PC-3 (cell line): ENCODE results near the gene TFAM. TPM values are rescaled to one million over a fixed set of nuclear protein-coding genes. Genes with fewer than 3 reads are reported as not detected.

Source experiments
- ATAC-seq: fragments of 200-7000 bp; cut with Tn5 transposase; 2 replicates; pipeline ENCODE4 v1.9.1; 2020; ENCODE audit warnings: mild to moderate bottlenecking, moderate library complexity
- BruUV-seq: library from RNA; stranded (reverse); fragments of 400-500 nt; replicated peaks from 2 replicates; lab custom pipeline; 2021; lab: Mats Ljungman, UMichigan
- CTCF ChIA-PET: fragments of 300-600 bp; sonication (Branson Sonifier 250); formaldehyde crosslinking; loops from one replicate; lab custom pipeline; 2022; ENCODE audit warnings: antibody characterized with exemption; lab: Charles Lee
- POLR2A ChIA-PET: fragments of 300-600 bp; sonication (Branson Sonifier 250); formaldehyde crosslinking; loops from one replicate; lab custom pipeline; 2022; ENCODE audit warnings: antibody characterized with exemption; ENCODE audit not compliant: unreplicated experiment; lab: Charles Lee
- DNase-seq: peaks from one replicate; pipeline ENCODE4 v3.0.0-alpha.2; 2015
- H2AFZ ChIP-seq: fragments of 300-600 bp; sonication (generic); 2 replicates; pipeline ENCODE4 v1.6.0; 2016; ENCODE audit warnings: antibody characterized with exemption, low read length
- H3F3A ChIP-seq: fragments of 300-600 bp; sonication (generic); one replicate; pipeline ENCODE4 v1.6.0; 2017; ENCODE audit warnings: antibody characterized with exemption, low read length, control low read depth, mild to moderate bottlenecking; ENCODE audit not compliant: unreplicated experiment
- H3K27ac ChIP-seq: fragments of 300-600 bp; sonication (generic); 2 replicates; pipeline ENCODE4 v1.5.1; 2016; ENCODE audit warnings: mild to moderate bottlenecking, low read length
- H3K27me3 ChIP-seq: fragments of 300-600 bp; sonication (generic); 2 replicates; pipeline ENCODE4 v1.6.1; 2016; ENCODE audit warnings: low read length, mixed read lengths
- H3K36me3 ChIP-seq: fragments of 300-600 bp; sonication (generic); 2 replicates; pipeline ENCODE4 v1.6.1; 2016; ENCODE audit warnings: low read depth, mixed run types, low read length, mixed read lengths
- H3K4me1 ChIP-seq: fragments of 300-600 bp; sonication (generic); 2 replicates; pipeline ENCODE4 v1.5.1; 2016; ENCODE audit warnings: low read length; ENCODE audit not compliant: insufficient read depth
- H3K4me2 ChIP-seq: fragments of 300-600 bp; sonication (generic); 2 replicates; pipeline ENCODE4 v1.6.0; 2016; ENCODE audit warnings: low read length
- H3K4me3 ChIP-seq: fragments of 300-600 bp; sonication (generic); 2 replicates; pipeline ENCODE4 v1.5.1; 2016; ENCODE audit warnings: mild to moderate bottlenecking, low read length, mixed read lengths
- H3K79me2 ChIP-seq: fragments of 300-600 bp; sonication (generic); 2 replicates; pipeline ENCODE4 v1.6.1; 2017; ENCODE audit warnings: low read length, mixed read lengths
- H3K9ac ChIP-seq: fragments of 300-600 bp; sonication (generic); 2 replicates; pipeline ENCODE4 v1.6.0; 2016; ENCODE audit warnings: mild to moderate bottlenecking, low read length
- H3K9me2 ChIP-seq: fragments of 300-600 bp; sonication (generic); replicated peaks from 2 replicates; pipeline ENCODE4 v1.6.1; 2016; ENCODE audit warnings: mixed run types, low read length, mixed read lengths
- H3K9me3 ChIP-seq: fragments of 300-600 bp; sonication (generic); 2 replicates; pipeline ENCODE4 v1.6.1; 2016; ENCODE audit warnings: low read length, mixed read lengths
- H4K20me1 ChIP-seq: fragments of 300-600 bp; sonication (generic); 2 replicates; pipeline ENCODE4 v1.6.1; 2016; ENCODE audit warnings: low read length, mixed read lengths
- CTCF ChIP-seq: fragments of 300-600 bp; sonication (generic); conservative IDR thresholded peaks from 2 replicates; pipeline ENCODE4 v1.5.1; 2017; ENCODE audit warnings: antibody characterized with exemption, low read depth, mild to moderate bottlenecking, low read length
- EZH2 ChIP-seq: fragments of 300-600 bp; sonication (generic); IDR thresholded peaks from one replicate; pipeline ENCODE4 v1.6.1; 2017; ENCODE audit warnings: antibody characterized with exemption, mild to moderate bottlenecking, low read length; ENCODE audit not compliant: unreplicated experiment
- EZH2phosphoT487 ChIP-seq: fragments of 300-600 bp; sonication (generic); IDR thresholded peaks from 2 replicates; pipeline ENCODE4 v1.6.1; 2018; ENCODE audit warnings: mild to moderate bottlenecking, antibody characterized with exemption, low read length, borderline replicate concordance
- intact Hi-C: fragments of 100-400 bp; cut with micrococcal nuclease; formaldehyde crosslinking; loops from 2 replicates; pipeline ENCODE4 v1.9.0; 2023
- total RNA-seq: library from RNA; depleted of rRNA; stranded (reverse); fragments of >200 nt; gene quantifications from 2 replicates; pipeline ENCODE4 v1.2.3, GENCODE V29; 2014

Gene TFAM
- total RNA-seq, 1 experiment from 2014 or later, result 121 TPM

- no peak overlapping the region for H2AFZ ChIP-seq
- no peaks in the 10 kb centered on the region for H3K36me3 ChIP-seq
- intact Hi-C loops, result no loop called here
- H3K27me3 ChIP-seq, result no peaks in the 10 kb centered on the region
- H3K79me2 ChIP-seq, result peaks cover 26% of the 10 kb centered on the region
- no peaks in the 10 kb centered on the region for H3K9me2 ChIP-seq
- ATAC-seq (no peak), DNase-seq (no peak)
- no peaks in the 10 kb centered on the region for H3F3A ChIP-seq
- H3K9me3 ChIP-seq, result no peaks in the 10 kb centered on the region
- ChIA-PET CTCF (no interaction called here), POLR2A (no interaction called here)
- no peak overlapping the region for H3K27ac ChIP-seq
- H3K4me2 ChIP-seq, result no peak overlapping the region
- no peak overlapping the region for H3K9ac ChIP-seq
- BruUV-seq, result no TSS peak
- TF ChIP-seq EZH2phosphoT487 (no peak), EZH2 (no peak), CTCF (no peak)
- peaks cover 28% of the 10 kb centered on the region for H3K4me1 ChIP-seq
- no peak overlapping the region for H3K4me3 ChIP-seq
- peaks cover 15% of the 10 kb centered on the region for H4K20me1 ChIP-seq
Measured at GRCh38 chr10:58356756-58357155, 28.5 kb upstream of the TFAM start.

GRCh38 chr10:58358314-58358933 lies 26.8 kb upstream of the TFAM start:
- CTCF ChIA-PET, result no interaction called here

More at GRCh38 chr10:58358314-58358933, 26.8 kb upstream of the TFAM start:
- Histone ChIP-seq H3F3A (no peaks in the 10 kb centered on the region), H2AFZ (no peak overlapping the region), H3K9me2 (no peaks in the 10 kb centered on the region), H3K79me2 (peaks cover 15% of the 10 kb centered on the region; the same call in 1 of the 2 replicates), H3K27ac (no peak overlapping the region), H3K4me2 (no peak overlapping the region), H3K9ac (no peak overlapping the region), H3K36me3 (no peaks in the 10 kb centered on the region; the same call in 1 of the 2 replicates), H3K9me3 (no peaks in the 10 kb centered on the region), H3K27me3 (no peaks in the 10 kb centered on the region), H3K4me3 (no peak overlapping the region), H3K4me1 (peaks cover 30% of the 10 kb centered on the region), H4K20me1 (peaks cover 14% of the 10 kb centered on the region)
- BruUV-seq, result no TSS peak
- intact Hi-C loops, result no loop called here
- ATAC-seq (no peak), DNase-seq (no peak)
- no peak for TF ChIP-seq EZH2phosphoT487
- no peak for TF ChIP-seq EZH2
- TF ChIP-seq CTCF, result no peak
- POLR2A ChIA-PET, result no interaction called here
